Measurements from ENCODE around the gene BDKRB2.

DNA sequence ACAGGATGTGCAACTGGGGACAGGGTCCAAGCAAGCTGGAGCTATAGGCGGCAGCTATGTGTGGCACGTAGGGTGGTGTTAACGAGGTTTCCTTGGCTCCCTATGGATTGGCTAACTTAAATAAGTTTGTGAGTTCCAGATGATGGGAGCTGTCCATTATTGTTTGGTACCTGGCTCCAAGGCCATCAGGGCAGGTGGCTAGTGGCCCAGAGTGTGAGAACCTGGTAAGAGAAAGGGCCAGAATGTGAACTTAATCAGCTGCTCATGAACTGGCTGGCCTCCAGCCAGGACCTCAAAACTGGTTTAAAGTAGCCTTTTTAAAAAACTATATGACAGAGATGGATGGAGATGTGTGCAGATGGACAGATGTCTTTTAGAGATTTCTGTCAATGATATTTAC, 1.5 kb upstream of the BDKRB2 start:
- no peak for TF ChIP-seq EZH2phosphoT487 (IDR thresholded peaks at IDR 0.05; ENCODE audit: low read length)
- TF ChIP-seq, protein P1, sequence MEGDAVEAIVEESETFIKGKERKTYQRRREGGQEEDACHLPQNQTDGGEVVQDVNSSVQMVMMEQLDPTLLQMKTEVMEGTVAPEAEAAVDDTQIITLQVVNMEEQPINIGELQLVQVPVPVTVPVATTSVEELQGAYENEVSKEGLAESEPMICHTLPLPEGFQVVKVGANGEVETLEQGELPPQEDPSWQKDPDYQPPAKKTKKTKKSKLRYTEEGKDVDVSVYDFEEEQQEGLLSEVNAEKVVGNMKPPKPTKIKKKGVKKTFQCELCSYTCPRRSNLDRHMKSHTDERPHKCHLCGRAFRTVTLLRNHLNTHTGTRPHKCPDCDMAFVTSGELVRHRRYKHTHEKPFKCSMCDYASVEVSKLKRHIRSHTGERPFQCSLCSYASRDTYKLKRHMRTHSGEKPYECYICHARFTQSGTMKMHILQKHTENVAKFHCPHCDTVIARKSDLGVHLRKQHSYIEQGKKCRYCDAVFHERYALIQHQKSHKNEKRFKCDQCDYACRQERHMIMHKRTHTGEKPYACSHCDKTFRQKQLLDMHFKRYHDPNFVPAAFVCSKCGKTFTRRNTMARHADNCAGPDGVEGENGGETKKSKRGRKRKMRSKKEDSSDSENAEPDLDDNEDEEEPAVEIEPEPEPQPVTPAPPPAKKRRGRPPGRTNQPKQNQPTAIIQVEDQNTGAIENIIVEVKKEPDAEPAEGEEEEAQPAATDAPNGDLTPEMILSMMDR (IDR thresholded peaks at IDR 0.05; ENCODE audit: low read length), result no peak
